Small intestine (tissue), 7 donors: ENCODE measurements around the gene FAM53B. TPM values are rescaled to one million over a fixed set of nuclear protein-coding genes. Genes with fewer than 3 reads are reported as not detected.

Source experiments
- DNase-seq, 2 donors: peaks; one replicate each; pipeline versions ENCODE4 v3.0.0 to v3.0.0-alpha.2; 2013
- FAIRE-seq: peaks from 2 replicates; lab custom pipeline; 2012; peaks lifted over from hg19 to GRCh38; lab: Jason Lieb, UNC
- H3K27ac ChIP-seq, 3 donors: one replicate each; pipeline ENCODE4 v1.5.1; 2013; ENCODE audit warnings: low read length in 2 of 3, mild to moderate bottlenecking in 2 of 3, control low read depth in 1 of 3, inconsistent platforms in 1 of 3, low read depth in 1 of 3, moderate library complexity in 1 of 3
- H3K27me3 ChIP-seq, 3 donors: one replicate each; pipeline ENCODE4 v1.6.1; 2013; ENCODE audit warnings: low read length in 3 of 3, inconsistent platforms in 1 of 3; ENCODE audit not compliant: control insufficient read depth in 3 of 3, insufficient read depth in 3 of 3
- H3K36me3 ChIP-seq, 3 donors: one replicate each; pipeline ENCODE4 v1.6.1; 2013; ENCODE audit warnings: low read length in 3 of 3, inconsistent platforms in 1 of 3, low read depth in 1 of 3, mild to moderate bottlenecking in 1 of 3, moderate library complexity in 1 of 3; ENCODE audit not compliant: control insufficient read depth in 3 of 3, insufficient read depth in 2 of 3
- H3K4me1 ChIP-seq, 3 donors: one replicate each; pipeline ENCODE4 v1.6.1; 2013; ENCODE audit warnings: low read length in 2 of 3, inconsistent platforms in 1 of 3, low read depth in 1 of 3, mild to moderate bottlenecking in 1 of 3, moderate library complexity in 1 of 3; ENCODE audit not compliant: control insufficient read depth in 3 of 3, insufficient read depth in 2 of 3
- H3K4me3 ChIP-seq, 3 donors: one replicate each; pipeline ENCODE4 v1.5.1; 2013; ENCODE audit warnings: low read length in 3 of 3, control low read depth in 1 of 3, inconsistent platforms in 1 of 3, low read depth in 1 of 3, mild to moderate bottlenecking in 1 of 3, moderate library complexity in 1 of 3
- H3K9me3 ChIP-seq, 2 donors: one replicate each; pipeline ENCODE4 v1.6.1; 2013; ENCODE audit warnings: low read depth in 1 of 2, low read length in 1 of 2; ENCODE audit not compliant: control insufficient read depth in 2 of 2, insufficient read depth in 1 of 2
- WGBS, 3 donors: extraction: QIAGEN DNeasy Blood & Tissue Kit; methylation state at CpG; one replicate each; pipeline ENCODE4 v1.1.7; 2013; 5-methylcytosine and 5-hydroxymethylcytosine counted together
- polyA plus RNA-seq, 4 donors: library from polyadenylated mRNA; stranded (reverse) in 3 of 4; unstranded in 1 of 4; fragments of 200-250 nt in 3 of 4; fragments of 120-200 nt in 1 of 4; gene quantifications; one replicate each; pipeline versions ENCODE4 v1.2.1 to v1.2.3, GENCODE V29; 2013
- donor health status: healthy with polysubstance abuse.
- donor health status: control.
- donor health status: control.
- donor health status: Bipolar disorder and iron deficiency.
- donor health status: healthy.

The FAM53B gene
- polyA plus RNA-seq, 4 donors: 15.1 to 30.2 (median 22.8) TPM

DNA sequence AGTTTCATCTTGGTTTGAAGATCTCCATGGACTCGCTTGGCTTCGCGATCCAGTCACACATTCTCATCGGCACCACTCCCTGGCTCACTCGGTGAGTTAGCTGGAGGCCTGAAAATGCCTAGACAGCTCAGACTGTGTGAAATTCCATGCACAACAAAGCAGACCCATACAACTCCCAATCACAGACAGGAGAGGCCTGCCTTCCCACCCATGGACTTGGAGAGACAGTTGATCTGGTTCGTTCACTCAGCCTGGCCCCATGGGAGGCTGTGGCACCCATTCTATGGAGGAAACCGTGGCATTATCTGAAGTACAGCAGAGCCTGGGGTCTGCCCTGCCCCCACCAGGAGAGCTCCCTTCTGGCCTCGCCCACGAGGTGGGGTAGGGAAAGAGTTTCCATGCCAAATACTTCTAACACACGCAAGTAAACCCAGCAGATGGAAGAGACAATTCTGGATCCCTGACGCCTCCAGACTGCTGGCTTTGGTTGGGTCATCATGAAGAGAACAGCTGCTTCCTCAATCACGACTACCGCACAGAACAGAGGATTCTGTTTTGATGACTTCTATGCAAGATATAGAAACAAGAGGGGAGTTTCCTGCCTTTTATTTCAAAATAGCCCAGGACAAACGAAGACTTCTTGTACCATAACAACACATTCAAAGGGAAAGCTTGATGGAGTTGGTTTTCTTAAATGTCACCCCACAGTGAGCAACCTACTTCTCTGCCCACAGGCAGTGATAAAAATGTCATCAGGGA is 15.9 kb downstream of the FAM53B start:
- Histone ChIP-seq H3K36me3 (peaks cover 0 to 61% (median 0%) of the 10 kb centered on the region in 3 donors), H3K27me3 (no peaks in the 10 kb centered on the region), H3K4me3 (no peak overlapping the region), H3K9me3 (peaks cover 0 to 3% of the 10 kb centered on the region in 2 donors), H3K4me1 (peaks cover 30 to 75% (median 47%) of the 10 kb centered on the region in 3 donors), H3K27ac (peak overlapping the region; percentile 50 to 90 (median 89))
- 50 to 69% (median 65%) methylated on average over 14 of the region's 14 CpGs for WGBS, 3 donors
- FAIRE-seq: no peak
- no peak for DNase-seq

GRCh38 chr10:124727361-124727960 is 16.7 kb downstream of the FAM53B start:
- FAIRE-seq (no peak), DNase-seq (peak; percentile 84 to 86)
- WGBS, 3 donors: 24 to 56% (median 41%) methylated on average over 6 of the region's 6 CpGs
- H3K9me3 ChIP-seq: peaks cover 0 to 3% of the 10 kb centered on the region in 2 donors
- no peak overlapping the region for H3K4me3 ChIP-seq
- peaks cover 32 to 79% (median 48%) of the 10 kb centered on the region in 3 donors for H3K4me1 ChIP-seq
- H3K27ac ChIP-seq: peak overlapping the region; percentile 49 to 90 (median 89)
- peaks cover 0 to 60% (median 0%) of the 10 kb centered on the region in 3 donors for H3K36me3 ChIP-seq
- no peaks in the 10 kb centered on the region for H3K27me3 ChIP-seq

GRCh38 chr10:124725791-124726190 is 18.4 kb downstream of the FAM53B start:
- WGBS, 3 donors: 86 to 92% (median 92%) methylated on average over 7 of the region's 7 CpGs
- FAIRE-seq (no peak), DNase-seq (no peak)

DNA sequence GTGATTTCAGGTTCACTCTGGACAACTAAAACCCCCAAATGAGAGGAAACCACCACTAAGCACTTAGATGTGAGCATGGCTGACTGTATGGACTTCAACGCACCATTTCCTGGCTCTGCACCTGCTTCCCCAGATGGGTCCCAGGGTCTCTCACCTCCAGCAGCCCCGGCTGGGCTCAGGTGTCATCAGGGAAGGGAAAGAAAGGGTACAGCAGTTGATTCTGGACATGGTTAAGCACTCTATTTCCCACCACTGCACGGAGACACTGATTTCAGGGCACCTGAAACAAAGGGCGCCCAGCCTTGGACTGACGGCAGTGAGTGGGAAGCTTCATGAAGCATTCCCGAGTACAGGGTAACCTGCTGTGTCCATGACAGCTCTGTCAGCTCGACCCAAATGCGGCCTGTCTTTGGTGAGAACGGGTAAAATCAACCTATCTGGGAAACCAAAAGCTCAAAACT is 19.0 kb downstream of the FAM53B start:
- WGBS, 3 donors: 91 to 92% (median 92%) methylated on average over 9 of the region's 9 CpGs
- FAIRE-seq (no peak), DNase-seq (no peak)
- H3K4me1 ChIP-seq: peaks cover 33 to 91% (median 54%) of the 10 kb centered on the region in 3 donors
- H3K27me3 ChIP-seq: no peaks in the 10 kb centered on the region
- peak overlapping the region; percentile 17 to 94 (median 91) for H3K27ac ChIP-seq
- H3K4me3 ChIP-seq: no peak overlapping the region
- peaks cover 0 to 3% of the 10 kb centered on the region in 2 donors for H3K9me3 ChIP-seq
- H3K36me3 ChIP-seq: peaks cover 0 to 53% (median 0%) of the 10 kb centered on the region in 3 donors

More at GRCh38 chr10:124725791-124726190, 18.4 kb downstream of the FAM53B start:
- Histone ChIP-seq H3K4me3 (no peak overlapping the region), H3K27ac (peak overlapping the region in 2 of 3 donors; percentile 9 to 94), H3K4me1 (peaks cover 33 to 93% (median 54%) of the 10 kb centered on the region in 3 donors), H3K27me3 (no peaks in the 10 kb centered on the region), H3K36me3 (peaks cover 0 to 55% (median 0%) of the 10 kb centered on the region in 3 donors), H3K9me3 (peaks cover 0 to 3% of the 10 kb centered on the region in 2 donors)

GRCh38 chr10:124724279-124725027 is 19.7 kb downstream of the FAM53B start:
- Histone ChIP-seq H3K27me3 (no peaks in the 10 kb centered on the region), H3K4me3 (no peak overlapping the region), H3K27ac (peak overlapping the region; percentile 81 to 94 (median 91)), H3K36me3 (peaks cover 0 to 48% (median 0%) of the 10 kb centered on the region in 3 donors), H3K9me3 (peaks cover 0 to 3% of the 10 kb centered on the region in 2 donors), H3K4me1 (peaks cover 26 to 86% (median 54%) of the 10 kb centered on the region in 3 donors)
- DNase-seq (peak; percentile 62 to 82), FAIRE-seq (no peak)
- 23 to 66% (median 36%) methylated on average over 20 of the region's 20 CpGs for WGBS, 3 donors

DNA sequence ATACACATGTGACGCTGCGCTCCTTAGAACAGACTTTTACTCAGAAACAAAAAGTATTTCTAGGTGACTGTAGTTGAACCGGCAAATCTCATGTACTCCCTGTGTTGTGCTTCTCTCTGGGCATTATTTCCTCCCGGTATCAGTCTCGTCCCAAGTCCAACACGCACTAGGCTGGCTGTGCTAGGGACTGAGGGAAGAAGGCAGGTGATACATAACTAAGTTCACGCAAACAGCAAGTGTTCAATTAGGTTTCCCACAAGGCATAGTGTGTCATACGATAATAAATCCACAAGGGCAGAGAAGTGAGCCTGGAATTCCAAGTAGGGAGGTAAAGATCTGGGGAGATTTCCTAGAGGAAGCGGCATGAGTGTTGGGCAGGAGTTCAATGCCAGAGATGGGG is 20.4 kb downstream of the FAM53B start:
- Histone ChIP-seq H3K27ac (peak overlapping the region; percentile 81 to 94 (median 91)), H3K36me3 (peaks cover 0 to 45% (median 0%) of the 10 kb centered on the region in 3 donors), H3K9me3 (peaks cover 0 to 3% of the 10 kb centered on the region in 2 donors), H3K27me3 (no peaks in the 10 kb centered on the region), H3K4me1 (peaks cover 24 to 86% (median 53%) of the 10 kb centered on the region in 3 donors), H3K4me3 (no peak overlapping the region)
- WGBS, 3 donors: 19 to 47% (median 24%) methylated on average over 9 of the region's 9 CpGs
- peak; percentile 87 to 89 for DNase-seq
- FAIRE-seq: no peak

DNA sequence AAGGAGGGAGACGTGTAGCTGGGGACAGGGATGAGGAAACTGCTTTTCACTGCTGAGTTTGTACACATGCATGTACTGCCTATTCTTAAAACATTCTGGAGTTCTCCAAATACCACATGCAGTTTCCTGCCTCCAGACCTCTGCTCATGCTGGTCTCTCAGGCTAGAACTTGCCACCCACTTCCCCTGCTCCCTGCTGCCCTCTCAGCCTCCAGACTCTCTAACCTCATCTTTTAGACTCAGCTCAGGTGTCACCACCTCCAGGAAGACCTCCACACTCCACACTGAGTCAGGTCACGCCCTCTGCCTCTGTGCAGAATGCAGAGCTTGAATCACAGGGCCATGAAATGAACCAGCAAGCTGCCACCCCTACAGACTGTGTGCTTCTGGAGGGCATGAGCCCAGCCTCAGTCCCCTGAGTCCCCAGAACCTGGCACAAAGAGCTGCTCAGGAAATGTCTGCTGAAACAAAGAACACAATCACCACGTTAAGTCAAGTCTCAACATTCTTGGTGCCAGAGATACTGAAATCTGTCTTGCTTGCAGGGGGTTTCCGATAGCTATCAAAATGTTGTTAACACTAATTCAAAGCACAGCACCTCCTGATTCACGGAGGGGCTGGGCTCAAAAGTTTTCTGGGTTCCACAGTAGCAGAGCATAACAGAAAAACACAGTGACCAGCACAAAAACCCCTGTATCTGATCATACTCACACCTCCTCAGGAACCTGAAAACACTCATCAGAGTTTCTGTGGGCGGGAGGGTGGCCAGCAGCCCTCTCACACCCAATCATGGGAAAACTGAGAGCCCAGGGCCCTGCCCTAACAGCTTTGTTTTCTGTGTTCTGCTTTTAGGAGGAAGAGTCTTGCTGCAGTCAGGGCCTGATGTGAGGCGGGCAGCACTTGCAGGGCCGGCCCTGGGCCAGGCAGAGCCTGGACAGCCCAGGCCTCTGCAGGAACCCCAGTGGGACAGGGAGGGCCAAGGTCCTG is 21.1 kb downstream of the FAM53B start:
- peak overlapping the region; percentile 81 to 94 (median 91) for H3K27ac ChIP-seq
- FAIRE-seq (no peak), DNase-seq (no peak)
- peaks cover 0 to 3% of the 10 kb centered on the region in 2 donors for H3K9me3 ChIP-seq
- peaks cover 0 to 46% (median 0%) of the 10 kb centered on the region in 3 donors for H3K36me3 ChIP-seq
- peaks cover 28 to 86% (median 53%) of the 10 kb centered on the region in 3 donors for H3K4me1 ChIP-seq
- no peaks in the 10 kb centered on the region for H3K27me3 ChIP-seq
- WGBS, 3 donors: 35 to 44% (median 42%) methylated on average over 8 of the region's 8 CpGs
- H3K4me3 ChIP-seq: no peak overlapping the region
